Measurements from ENCODE around the gene POU2F3. TPM values are rescaled to one million over a fixed set of nuclear protein-coding genes. Genes with fewer than 3 reads are reported as not detected.

The POU2F3 gene
- total and polyA plus RNA-seq, 2 of the 4 experiments (the other 2 are of a cell fraction), result under 0.01 to 0.09 TPM

DNA sequence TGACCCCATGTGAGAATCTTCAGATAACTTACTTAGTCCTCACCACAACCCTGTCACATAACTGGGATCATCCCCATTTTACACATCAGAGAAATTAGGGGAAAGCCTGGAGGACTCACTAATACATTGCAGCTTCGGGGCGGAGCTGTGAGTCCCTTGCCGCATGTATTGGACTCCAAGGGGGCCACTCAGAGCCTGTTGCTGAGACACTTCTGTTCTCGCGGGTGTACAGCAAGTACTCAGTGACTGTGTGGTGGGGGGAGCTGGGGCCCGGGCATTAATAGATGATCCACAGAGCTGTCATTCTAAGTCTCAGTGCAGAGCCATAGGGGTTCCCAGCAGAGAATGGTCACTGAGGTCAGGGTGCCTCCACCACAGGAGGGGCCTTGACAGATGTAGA lies 15.6 kb upstream of the POU2F3 start:
- H2BK120ac ChIP-seq (ENCODE audit: low read depth, low read length), result no peak overlapping the region
- DNase-seq (no peak), ATAC-seq (ENCODE audit: low read depth) (no peak)
- no peaks in the 10 kb centered on the region for H3K27me3 ChIP-seq (ENCODE audit: control insufficient read depth, insufficient read depth, low read length)
- H4K91ac ChIP-seq (ENCODE audit: insufficient read depth, low read depth, low read length), result no peak overlapping the region
- no peak overlapping the region for H4K8ac ChIP-seq (ENCODE audit: low read depth in 2 of 2, low read length in 2 of 2)
- no peak overlapping the region for H2BK15ac ChIP-seq (ENCODE audit: low read depth, low read length)
- no peak overlapping the region for H3K27ac ChIP-seq (ENCODE audit: insufficient read depth, low read length)
- WGBS, 2 experiments (ENCODE audit: extremely low coverage in 2 of 2, insufficient read length in 1 of 2), result no CpG with 5 or more reads among the region's 6 CpGs
- BruUV-seq (replicated peaks), result no TSS peak
- H2BK5ac ChIP-seq (ENCODE audit: low read depth, low read length, poor library complexity, severe bottlenecking), result no peak overlapping the region
- peaks cover 12% of the 10 kb centered on the region; the same call in 1 of the 2 replicates for H3K9me1 ChIP-seq (ENCODE audit: insufficient read depth, low read length)
- no peaks in the 10 kb centered on the region for H3K9me3 ChIP-seq (ENCODE audit: control insufficient read depth, insufficient read depth, low read length)
- peaks cover 3 to 14% of the 10 kb centered on the region in 2 experiments; a peak in 2 of 4 replicates for H3K79me1 ChIP-seq (ENCODE audit: low read depth in 1 of 2, low read length in 2 of 2)
- no peak overlapping the region for H2AK5ac ChIP-seq (ENCODE audit: low read depth, low read length)
- no peak overlapping the region for H3K4ac ChIP-seq (ENCODE audit: low read depth, low read length)
- intact Hi-C loops (cut with micrococcal nuclease), result no loop called here
- no peak overlapping the region for H2AFZ ChIP-seq (replicated peaks; ENCODE audit: low read length, poor library complexity)
- H2AK9ac ChIP-seq (replicated peaks; ENCODE audit: low read depth, low read length, poor library complexity), result no peak overlapping the region
- peaks cover 7% of the 10 kb centered on the region; the same call in 1 of the 2 replicates for H3K36me3 ChIP-seq (ENCODE audit: control insufficient read depth, insufficient read depth, low read length)
- H2BK20ac ChIP-seq (ENCODE audit: low read depth, low read length), result no peak overlapping the region
- H3K18ac ChIP-seq (ENCODE audit: low read depth, low read length), result no peak overlapping the region
- no peak overlapping the region for H3K9ac ChIP-seq (ENCODE audit: low read depth, low read length)
- no peak overlapping the region for H3K4me2 ChIP-seq (ENCODE audit: low read depth, low read length)
- H3K56ac ChIP-seq (ENCODE audit: extremely low read depth, insufficient read depth, low read length), result no peak overlapping the region
- ChIA-PET CTCF (interaction anchor here (2.0 kb wide), 1 partner anchor 79 kb away, joined by 8 read pairs; no protein-coding TSS in a partner anchor), POLR2A (ENCODE audit: unreplicated experiment) (no interaction called here)
- no peak overlapping the region for H3K14ac ChIP-seq (replicated peaks; ENCODE audit: low read depth, low read length)
- H3K4me1 ChIP-seq (ENCODE audit: control insufficient read depth, insufficient read depth, low read length), result peaks cover 2% of the 10 kb centered on the region; the same call in 1 of the 2 replicates
- H4K20me1 ChIP-seq (ENCODE audit: insufficient read depth, low read length), result peaks cover 12% of the 10 kb centered on the region
- no peak overlapping the region for H4K5ac ChIP-seq (ENCODE audit: low read depth, low read length)
- in situ Hi-C loops (cut with MboI; ENCODE audit: low sequenced_read_pairs), result no loop called here
- dilution Hi-C loops (cut with HindIII; ENCODE audit: low sequenced_read_pairs, unreplicated experiment), result no loop called here
- H3K23ac ChIP-seq (ENCODE audit: low read depth, low read length), result no peak overlapping the region
- no peak overlapping the region for H3K4me3 ChIP-seq (ENCODE audit: insufficient read depth, low read depth, low read length)
- TF ChIP-seq MAZ (IDR thresholded peaks at IDR 0.05; ENCODE audit: borderline replicate concordance, low read depth, low read length) (no peak), RCOR1 (IDR thresholded peaks at IDR 0.05; ENCODE audit: insufficient replicate concordance, low read length) (no peak), CEBPB (IDR thresholded peaks at IDR 0.05; ENCODE audit: low read depth, low read length) (no peak), RFX5 (IDR thresholded peaks at IDR 0.05; ENCODE audit: low read depth, low read length) (no peak), RAD21 (IDR thresholded peaks at IDR 0.05; ENCODE audit: low read length) (no peak), MXI1 (IDR thresholded peaks at IDR 0.05; ENCODE audit: borderline replicate concordance, low read depth, low read length) (no peak), POLR2A (IDR thresholded peaks at IDR 0.05; ENCODE audit: low read depth, low read length) (no peak), MAFK (IDR thresholded peaks at IDR 0.05; ENCODE audit: low read depth, low read length) (no peak), BHLHE40 (IDR thresholded peaks at IDR 0.05; ENCODE audit: low read depth, low read length) (no peak), SMC3 (IDR thresholded peaks at IDR 0.05; ENCODE audit: low read depth, low read length) (no peak), FOS (IDR thresholded peaks at IDR 0.05; ENCODE audit: low read depth, low read length) (no peak), NFE2L2 (IDR thresholded peaks at IDR 0.05; ENCODE audit: low read depth, low read length) (no peak)
- TF ChIP-seq, protein P1, sequence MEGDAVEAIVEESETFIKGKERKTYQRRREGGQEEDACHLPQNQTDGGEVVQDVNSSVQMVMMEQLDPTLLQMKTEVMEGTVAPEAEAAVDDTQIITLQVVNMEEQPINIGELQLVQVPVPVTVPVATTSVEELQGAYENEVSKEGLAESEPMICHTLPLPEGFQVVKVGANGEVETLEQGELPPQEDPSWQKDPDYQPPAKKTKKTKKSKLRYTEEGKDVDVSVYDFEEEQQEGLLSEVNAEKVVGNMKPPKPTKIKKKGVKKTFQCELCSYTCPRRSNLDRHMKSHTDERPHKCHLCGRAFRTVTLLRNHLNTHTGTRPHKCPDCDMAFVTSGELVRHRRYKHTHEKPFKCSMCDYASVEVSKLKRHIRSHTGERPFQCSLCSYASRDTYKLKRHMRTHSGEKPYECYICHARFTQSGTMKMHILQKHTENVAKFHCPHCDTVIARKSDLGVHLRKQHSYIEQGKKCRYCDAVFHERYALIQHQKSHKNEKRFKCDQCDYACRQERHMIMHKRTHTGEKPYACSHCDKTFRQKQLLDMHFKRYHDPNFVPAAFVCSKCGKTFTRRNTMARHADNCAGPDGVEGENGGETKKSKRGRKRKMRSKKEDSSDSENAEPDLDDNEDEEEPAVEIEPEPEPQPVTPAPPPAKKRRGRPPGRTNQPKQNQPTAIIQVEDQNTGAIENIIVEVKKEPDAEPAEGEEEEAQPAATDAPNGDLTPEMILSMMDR (conservative IDR thresholded peaks at IDR 0.05; ENCODE audit: low read depth, low read length), result no peak
- TF ChIP-seq, protein P2, sequence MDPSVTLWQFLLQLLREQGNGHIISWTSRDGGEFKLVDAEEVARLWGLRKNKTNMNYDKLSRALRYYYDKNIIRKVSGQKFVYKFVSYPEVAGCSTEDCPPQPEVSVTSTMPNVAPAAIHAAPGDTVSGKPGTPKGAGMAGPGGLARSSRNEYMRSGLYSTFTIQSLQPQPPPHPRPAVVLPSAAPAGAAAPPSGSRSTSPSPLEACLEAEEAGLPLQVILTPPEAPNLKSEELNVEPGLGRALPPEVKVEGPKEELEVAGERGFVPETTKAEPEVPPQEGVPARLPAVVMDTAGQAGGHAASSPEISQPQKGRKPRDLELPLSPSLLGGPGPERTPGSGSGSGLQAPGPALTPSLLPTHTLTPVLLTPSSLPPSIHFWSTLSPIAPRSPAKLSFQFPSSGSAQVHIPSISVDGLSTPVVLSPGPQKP (IDR thresholded peaks at IDR 0.05; ENCODE audit: borderline replicate concordance, low read depth, low read length), result no peak
- TF ChIP-seq, protein P3, sequence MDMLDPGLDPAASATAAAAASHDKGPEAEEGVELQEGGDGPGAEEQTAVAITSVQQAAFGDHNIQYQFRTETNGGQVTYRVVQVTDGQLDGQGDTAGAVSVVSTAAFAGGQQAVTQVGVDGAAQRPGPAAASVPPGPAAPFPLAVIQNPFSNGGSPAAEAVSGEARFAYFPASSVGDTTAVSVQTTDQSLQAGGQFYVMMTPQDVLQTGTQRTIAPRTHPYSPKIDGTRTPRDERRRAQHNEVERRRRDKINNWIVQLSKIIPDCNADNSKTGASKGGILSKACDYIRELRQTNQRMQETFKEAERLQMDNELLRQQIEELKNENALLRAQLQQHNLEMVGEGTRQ (IDR thresholded peaks at IDR 0.05; ENCODE audit: low read depth, low read length), result no peak
